ENCODE measurements around the gene PAM16.
A peak's percentile ranks its signal among the peaks of the same experiment; 100 is the strongest.

PAM16 gene

GRCh38 chr16:4383591-4384444, 32.7 kb upstream of the PAM16 start:
- no peak for DNase-seq

DNA sequence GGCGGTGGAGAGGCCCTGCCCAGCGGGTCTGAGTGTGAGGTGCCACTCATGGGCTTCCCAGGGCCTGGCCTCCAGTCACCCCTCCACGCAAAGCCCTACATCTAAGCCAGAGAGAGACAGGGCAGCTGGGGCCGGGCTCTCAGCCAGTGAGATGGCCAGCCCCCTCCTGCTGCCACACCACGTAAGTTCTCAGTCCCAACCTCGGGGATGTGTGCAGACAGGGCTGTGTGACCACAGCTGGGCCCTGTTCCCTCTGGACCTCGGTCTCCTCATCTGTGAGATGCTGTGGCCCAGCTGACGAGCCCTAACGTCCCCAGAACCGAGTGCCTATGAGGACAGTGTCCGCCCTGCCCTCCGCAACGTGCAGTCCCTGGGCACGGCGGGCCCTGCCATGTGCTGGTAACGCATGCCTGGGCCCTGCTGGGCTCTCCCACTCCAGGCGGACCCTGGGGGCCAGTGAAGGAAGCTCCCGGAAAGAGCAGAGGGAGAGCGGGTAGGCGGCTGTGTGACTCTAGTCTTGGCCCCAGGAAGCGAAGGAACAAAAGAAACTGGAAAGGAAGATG, 31.8 kb upstream of the PAM16 start:
- DNase-seq, result no peak

GRCh38 chr16:4381935-4382794, 31.0 kb upstream of the PAM16 start:
- DNase-seq, result no peak

DNA sequence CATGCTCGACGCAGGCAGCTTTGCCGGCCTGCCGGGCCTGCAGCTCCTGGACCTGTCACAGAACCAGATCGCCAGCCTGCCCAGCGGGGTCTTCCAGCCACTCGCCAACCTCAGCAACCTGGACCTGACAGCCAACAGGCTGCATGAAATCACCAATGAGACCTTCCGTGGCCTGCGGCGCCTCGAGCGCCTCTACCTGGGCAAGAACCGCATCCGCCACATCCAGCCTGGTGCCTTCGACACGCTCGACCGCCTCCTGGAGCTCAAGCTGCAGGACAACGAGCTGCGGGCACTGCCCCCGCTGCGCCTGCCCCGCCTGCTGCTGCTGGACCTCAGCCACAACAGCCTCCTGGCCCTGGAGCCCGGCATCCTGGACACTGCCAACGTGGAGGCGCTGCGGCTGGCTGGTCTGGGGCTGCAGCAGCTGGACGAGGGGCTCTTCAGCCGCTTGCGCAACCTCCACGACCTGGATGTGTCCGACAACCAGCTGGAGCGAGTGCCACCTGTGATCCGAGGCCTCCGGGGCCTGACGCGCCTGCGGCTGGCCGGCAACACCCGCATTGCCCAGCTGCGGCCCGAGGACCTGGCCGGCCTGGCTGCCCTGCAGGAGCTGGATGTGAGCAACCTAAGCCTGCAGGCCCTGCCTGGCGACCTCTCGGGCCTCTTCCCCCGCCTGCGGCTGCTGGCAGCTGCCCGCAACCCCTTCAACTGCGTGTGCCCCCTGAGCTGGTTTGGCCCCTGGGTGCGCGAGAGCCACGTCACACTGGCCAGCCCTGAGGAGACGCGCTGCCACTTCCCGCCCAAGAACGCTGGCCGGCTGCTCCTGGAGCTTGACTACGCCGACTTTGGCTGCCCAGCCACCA, 30.2 kb upstream of the PAM16 start:
- no peak for DNase-seq

DNA sequence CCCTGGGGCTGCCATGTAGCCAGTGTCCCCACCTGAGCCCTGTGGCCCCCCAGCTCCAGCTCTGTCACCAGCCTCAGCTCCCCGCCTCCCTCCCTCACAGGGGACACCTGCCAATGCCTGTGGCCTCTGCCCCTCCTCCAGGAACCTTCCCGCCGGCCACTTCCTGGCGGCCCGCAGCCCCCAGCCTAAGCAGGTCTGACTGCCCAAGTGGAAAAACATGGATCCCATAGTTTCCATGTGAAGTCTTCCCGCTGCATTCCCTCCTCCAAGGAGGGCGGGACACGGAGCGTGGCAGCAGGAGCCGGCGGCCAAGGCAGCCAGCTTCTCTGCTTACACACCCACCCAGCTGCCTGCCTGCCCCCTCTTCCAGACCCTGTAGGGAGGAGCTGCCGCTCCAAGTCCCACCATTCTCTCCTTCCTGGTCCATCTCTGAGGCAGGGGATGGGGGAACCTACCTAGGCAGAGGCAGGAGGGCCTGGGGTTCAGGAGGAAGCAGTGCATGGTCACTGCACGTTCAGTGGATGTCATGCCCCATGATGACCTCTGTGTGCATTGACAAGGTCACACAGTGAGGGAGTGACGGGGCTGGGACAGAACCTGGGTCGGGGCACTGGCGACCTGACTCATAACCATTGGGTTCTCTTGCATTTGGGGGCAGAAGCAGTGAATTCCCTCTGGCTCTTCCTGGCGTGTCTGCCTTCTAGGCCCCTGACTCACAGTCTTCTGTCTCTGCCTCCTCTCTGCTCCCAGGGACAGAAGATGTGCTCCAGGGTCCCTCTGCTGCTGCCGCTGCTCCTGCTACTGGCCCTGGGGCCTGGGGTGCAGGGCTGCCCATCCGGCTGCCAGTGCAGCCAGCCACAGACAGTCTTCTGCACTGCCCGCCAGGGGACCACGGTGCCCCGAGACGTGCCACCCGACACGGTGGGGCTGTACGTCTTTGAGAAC, 29.3 kb upstream of the PAM16 start:
- DNase-seq, result no peak

DNA sequence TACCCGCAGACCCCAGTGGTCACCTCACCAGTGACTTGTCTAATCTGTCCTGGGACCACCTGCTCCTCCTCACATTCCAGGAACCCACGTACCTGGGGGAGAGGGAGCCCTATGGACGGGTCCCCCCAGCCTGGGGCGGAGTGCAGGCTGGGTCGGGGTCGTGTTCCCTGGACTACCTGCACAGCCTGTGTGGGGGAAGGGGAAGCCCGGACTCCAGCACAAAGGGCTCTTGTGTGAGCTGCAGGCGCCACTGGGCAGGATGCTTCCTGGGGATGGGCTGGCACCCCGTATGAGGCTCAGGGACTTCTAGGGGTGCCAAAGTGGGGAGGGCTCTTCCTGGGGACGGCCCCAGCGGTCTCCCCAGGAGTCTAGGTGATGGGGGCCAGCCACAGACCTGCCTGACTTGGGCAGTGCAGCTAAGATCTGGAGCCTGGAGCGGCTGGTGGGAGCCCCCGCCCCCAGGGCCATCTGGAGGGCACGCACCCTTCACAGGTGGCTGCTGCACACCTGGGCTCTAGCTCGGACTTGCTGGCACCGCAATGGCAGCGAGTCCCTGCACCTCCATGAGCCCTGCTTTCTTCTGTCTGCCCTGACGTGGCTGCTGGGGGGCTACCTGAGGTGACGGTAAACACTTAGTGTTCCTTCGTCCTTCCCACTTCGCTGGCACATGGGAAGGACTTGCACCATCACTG, 28.0 kb upstream of the PAM16 start:
- no peak for DNase-seq

DNA sequence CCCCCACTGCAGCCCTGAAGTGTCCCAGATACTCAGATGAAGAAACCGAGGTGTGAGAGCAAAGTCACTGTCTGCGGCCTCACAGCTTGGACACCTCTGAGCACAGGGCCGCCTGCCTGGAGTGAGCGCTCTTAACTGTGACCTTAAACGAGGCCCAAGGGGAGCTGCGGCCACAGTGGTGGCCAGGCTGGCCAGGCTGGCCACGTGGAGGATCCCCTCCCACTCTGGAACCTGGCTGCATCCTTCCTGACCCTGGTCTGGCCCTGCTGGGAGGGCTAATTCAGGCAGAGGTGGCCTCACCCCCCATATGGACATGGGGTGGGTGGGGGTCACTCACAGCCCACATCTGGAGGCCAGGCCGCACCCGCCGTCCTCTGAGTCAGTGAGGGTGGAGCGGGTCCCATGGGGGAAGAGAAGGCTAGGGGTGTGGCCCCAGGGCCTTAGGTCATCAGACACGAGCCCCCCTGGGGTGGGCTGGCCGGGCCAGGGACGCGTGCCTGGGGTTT, 27.1 kb upstream of the PAM16 start:
- no peak for DNase-seq

- DNase-seq, result no peak
Measured at GRCh38 chr16:4377573-4378154, 26.5 kb upstream of the PAM16 start.

DNA sequence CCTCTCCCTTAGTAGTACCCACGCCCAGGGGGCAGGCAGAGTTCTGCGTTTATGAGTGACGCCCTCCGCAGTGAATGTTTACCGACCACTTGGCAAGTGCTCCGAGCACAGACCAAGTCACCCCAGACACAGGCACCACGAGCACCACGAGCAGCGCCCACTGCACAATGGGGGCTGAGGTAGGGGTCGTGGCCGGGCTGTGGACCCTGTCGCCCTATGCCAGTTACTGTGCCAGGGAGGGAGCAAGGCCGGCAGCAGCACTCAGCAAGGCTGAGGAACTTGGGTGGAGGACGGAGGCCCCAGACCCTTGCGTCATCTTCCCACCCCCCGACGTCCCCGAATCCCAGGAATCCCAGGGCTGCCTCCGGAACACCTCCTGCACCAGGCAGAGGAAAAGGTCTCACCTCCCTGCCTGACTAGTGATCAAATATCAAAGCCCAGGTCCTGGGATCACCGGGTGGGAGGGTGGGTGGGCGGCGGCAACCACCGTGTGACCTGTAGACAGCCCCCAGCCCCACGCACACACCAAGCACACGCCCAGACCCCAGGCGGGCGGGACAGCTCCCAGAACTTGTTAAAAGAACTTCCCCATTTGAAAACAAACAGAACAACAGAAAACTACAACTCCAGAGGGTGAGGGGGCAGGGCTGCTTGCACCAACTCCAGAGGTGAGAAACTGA, 25.9 kb upstream of the PAM16 start:
- no peak for DNase-seq

- DNase-seq, result no peak
Measured at GRCh38 chr16:4376126-4376892, 25.2 kb upstream of the PAM16 start.

DNA sequence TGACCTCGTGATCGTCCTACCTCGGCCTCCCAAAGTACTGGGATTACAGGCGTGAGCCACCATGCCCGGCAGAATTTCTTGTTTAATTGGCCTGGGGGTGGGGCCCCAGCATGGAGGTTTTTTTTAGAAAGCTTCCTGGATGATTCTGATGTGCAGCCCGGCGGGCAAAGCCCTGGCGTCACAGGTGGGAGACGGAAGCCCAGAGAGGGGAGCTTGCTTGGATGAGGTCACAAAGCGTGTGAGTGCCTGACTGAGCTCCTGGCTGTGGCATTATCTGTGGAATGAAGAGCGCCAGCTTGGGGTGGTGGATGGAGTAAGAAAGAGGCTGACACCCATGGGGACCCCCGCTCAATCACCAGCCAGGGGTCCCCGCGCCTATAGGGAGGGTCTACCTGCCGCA, 24.6 kb upstream of the PAM16 start:
- no peak for DNase-seq

- DNase-seq, result no peak
Measured at GRCh38 chr16:4373909-4374742, 23.0 kb upstream of the PAM16 start.

DNA sequence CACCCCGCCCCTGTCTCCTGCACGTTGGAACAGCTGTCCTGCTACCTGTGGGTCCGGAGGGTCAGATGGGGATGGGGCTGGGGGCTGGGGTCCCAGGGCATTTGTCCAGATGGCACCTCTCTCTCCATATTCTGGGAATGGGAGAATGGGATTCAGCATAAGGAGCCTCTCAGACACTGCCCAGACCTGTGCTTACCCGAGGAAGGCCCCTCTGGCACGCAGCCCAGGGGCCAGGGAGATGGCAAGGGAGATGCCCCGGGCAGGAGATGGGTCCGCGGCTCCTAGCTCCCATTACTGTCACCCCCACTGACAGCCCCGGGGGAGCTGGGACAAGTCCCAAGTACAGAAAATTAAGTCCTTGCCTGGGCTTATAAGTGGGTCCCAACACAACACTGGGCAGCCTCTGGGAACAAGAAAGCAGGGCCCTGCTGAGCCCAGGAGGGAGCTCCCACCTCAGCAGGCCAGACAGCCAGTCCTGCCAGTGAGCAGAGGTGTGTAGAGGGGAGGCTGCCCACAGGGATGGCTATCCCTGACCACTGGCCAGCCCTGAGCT, 22.3 kb upstream of the PAM16 start:
- no peak for DNase-seq

DNA sequence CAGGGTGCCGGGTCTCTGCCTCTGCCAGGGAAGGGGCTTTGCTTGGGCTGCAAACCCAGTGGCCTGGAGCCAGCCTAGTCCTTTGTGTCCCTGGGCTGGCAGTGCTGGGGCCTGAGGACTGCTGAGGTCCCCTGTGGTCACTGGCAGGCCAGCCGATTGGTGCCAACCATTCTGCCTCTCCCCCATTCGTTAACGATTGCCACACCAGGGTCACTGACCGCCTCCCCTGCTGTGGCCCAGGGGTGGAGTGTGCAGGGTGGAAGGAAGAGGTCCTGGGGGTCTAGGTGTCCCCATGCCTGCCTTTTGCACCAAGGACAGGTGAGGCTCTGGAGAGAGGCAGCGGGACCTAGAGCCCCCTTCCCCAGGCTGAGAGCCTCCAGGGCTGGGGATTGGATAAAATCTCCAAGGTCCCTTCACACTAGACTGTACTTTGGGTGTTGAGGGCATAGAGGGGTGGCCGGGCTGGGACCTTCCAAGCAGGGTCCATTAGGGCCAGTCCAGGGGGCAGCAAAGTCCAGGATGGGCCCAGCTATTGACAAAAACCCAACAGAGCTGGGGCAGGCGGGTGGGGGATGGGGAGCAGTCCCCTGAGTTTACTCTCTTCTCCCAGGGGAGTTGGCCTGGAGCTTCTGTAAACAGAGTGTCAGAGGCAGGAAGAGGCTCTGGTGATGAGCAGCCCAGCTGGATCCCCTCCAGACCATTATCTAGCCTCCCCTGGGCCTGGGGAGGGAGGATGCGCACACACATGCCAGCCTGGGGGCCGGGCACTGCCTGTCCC, 21.6 kb upstream of the PAM16 start:
- peak; percentile 23 for DNase-seq

GRCh38 chr16:4372001-4372577, 21.0 kb upstream of the PAM16 start:
- no peak for DNase-seq

GRCh38 chr16:4371357-4372000, 20.4 kb upstream of the PAM16 start, which contains the start of gene VASN:
VASN (plus strand) TSS chr16:4371848; CDS start chr16:4380878, 9,030 bp downstream.
- no peak for DNase-seq
